GM12801 (cell line): ENCODE data around the gene ADGRD2.

Experiments used
- TF ChIP-seq, protein P1 (sequence below): IDR thresholded peaks from one replicate; pipeline ENCODE4 v1.5.1; 2011; ENCODE audit warnings: control low read depth; ENCODE audit not compliant: insufficient read length; ENCODE audit errors: extremely low read depth

The ADGRD2 gene

DNA sequence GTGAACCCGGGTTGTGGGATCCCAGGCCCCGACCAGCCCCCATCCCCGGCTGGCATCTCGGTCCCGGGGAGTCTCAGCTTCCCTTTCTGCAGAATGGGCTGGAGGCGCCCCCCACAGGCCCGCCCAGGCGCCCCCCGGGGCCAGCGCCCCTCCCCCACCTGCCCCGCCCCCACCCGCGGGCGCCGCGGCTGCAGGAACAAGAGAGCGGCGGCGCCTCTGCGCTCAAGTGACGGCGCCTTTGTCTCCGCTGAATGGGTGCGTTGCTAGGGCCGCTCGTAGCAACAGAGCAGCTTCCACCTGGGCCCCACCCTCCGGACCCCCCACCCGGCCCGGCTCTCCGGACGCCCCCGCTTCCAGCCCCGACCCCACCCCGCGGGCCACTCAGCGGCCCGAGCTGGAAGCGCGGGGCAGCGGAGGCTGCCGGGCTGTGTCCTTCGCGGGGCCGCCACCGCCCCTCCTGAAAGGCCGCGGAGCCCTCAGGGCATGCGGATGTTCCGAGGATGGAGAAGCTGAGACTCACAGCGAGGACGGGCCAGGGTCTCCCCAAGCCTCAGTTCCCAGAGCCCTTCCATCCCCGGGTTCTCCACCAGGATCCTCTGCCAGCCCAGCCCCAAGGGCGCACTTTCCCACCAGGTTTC, 27.5 kb downstream of the ADGRD2 start:
- TF ChIP-seq, protein P1, sequence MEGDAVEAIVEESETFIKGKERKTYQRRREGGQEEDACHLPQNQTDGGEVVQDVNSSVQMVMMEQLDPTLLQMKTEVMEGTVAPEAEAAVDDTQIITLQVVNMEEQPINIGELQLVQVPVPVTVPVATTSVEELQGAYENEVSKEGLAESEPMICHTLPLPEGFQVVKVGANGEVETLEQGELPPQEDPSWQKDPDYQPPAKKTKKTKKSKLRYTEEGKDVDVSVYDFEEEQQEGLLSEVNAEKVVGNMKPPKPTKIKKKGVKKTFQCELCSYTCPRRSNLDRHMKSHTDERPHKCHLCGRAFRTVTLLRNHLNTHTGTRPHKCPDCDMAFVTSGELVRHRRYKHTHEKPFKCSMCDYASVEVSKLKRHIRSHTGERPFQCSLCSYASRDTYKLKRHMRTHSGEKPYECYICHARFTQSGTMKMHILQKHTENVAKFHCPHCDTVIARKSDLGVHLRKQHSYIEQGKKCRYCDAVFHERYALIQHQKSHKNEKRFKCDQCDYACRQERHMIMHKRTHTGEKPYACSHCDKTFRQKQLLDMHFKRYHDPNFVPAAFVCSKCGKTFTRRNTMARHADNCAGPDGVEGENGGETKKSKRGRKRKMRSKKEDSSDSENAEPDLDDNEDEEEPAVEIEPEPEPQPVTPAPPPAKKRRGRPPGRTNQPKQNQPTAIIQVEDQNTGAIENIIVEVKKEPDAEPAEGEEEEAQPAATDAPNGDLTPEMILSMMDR: no peak

DNA sequence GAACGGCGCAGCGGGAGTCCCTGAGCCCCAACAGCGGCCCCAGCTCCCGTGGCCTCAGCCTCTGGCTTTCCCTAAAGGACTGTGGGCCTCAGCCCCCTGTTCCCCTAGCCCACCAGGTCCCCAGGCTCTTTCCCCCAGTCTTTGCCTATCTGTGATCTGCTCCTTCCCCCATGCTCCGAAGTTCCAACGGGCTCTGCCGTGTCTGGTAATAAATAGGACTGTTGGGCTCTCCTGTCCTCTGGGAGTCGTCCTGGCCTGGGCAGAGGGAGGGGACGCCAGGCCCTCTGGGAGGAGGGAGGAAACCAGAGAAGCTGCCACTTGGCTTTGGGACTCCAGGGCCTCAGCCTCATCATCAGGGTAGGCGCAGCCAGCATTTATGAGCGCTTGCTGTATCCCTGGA, 28.1 kb downstream of the ADGRD2 start:
- TF ChIP-seq, protein P1: no peak

DNA sequence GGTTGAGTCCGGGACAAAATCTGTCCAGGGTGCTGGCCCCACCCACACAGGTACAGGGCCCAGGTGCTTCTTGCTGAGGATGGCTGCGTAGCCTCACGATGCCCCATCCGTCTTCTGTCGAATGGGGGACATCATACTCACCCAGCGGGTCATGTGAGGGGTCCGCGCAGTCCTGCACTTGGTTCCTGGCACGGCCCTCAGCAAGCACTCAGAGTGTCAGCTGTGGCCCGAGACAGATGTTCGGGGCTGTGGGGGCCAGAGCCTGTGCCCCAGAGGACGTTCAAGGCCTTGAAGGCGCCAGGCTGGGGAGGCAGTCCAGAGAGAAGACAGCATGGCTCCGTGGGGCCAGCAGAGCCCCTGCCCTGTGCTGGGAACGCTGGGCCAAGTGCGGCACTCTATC, 29.1 kb downstream of the ADGRD2 start:
- TF ChIP-seq, protein P1: no peak

DNA sequence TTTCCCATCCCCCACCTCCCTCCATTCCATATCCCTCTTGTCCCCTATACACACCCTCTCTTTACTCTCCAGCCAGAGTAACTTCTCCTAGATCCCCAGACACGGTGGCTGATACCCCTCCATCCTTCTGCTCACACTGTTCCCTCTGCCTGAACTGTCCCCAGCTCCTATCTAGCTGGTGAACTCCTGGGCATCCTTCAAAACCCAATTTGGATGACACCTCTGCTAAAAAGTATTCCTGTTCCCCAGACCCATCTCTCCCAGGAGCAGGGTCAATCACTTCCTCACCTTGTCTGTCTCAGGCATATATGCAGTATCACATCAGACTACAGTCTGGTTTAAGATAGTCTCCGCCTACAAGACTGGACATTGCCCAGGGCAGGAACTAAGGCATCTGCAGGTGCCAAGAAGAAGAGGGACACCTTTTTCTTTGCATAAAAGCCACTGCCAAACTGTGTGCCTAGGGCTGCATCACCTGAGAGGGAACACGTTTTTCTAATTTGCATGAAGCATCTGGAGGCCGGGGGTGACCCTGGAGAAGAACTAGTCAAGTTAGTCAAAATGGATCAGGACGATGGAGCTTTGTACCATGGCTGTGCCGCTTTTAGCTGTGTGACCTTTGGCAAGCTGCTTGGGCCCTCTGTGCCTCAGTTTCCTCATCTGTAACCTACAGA, 29.8 kb downstream of the ADGRD2 start:
- TF ChIP-seq, protein P1: no peak

DNA sequence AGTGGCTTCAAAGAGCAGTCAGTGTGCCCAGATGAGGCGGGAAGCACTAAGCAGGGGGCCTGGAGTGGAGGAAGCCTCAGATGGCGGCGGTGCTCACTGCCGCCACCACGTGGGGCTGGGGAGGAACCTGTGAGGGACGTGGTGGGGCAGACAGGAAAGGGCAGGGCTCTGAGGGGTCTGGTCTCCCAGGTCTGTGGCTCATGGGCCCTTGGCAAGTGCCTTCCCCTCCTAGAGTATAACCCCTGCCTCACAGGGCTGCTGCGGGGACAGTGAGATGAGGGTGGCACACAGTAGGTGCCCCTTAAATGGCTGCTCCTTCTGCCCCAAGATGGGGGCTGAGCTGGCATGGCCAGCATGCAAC, 30.4 kb downstream of the ADGRD2 start:
- TF ChIP-seq, protein P1: no peak

DNA sequence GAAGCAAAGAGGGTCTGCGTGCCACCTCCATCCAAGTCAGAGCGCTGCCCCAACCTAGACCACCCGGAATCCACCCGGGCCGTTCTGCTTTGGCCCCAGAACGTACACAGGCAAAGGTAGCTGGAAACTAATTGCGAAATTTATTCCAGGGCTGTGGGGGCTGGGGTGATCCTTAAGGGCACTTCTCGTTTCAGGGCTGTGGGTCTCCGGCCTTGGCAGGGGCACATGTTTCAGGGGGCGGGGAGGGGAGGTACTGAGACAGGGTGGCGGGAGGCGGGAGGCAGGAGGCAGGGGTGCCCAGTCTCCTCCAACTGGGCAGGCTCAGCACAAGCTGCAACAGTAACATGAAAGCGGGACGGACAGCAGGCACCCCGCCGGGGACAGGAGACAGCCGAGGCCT, 30.9 kb downstream of the ADGRD2 start:
- TF ChIP-seq, protein P1: no peak

DNA sequence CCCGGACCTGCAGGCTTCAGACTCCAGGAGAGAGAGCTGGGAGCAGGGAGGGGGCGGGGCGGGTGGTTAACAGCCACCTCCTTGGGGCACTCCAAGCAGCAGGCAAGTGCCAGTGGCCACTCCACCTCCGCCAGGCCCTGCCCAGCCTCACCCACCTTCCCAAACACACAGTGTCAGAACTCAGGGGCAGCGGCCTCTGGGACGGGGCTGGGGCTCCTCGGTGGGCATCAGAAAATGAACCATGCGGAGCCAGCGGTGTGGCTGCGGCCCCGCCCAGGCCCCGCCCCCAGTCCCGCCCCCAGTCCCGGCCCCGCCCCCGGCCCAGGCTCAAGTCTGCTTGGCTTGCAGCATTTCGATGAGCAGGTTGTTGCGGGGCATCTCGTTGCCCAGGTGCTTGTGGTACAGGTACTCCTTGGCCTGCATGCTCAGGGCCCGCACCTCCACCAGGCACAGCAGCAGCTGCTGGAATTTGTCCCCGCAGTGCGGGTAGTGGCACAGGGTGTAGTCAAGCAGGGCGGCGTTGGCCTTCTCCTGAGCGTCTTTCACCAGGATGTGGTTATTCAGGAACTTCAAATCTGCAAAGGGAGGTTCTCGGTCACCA, 32.3 kb downstream of the ADGRD2 start:
- TF ChIP-seq, protein P1: no peak
